T-helper 17 cell (primary cell): Measurements from ENCODE around the gene ALKBH3. TPM values are rescaled to one million over a fixed set of nuclear protein-coding genes. Genes with fewer than 3 reads are reported as not detected.

Experiments
- ATAC-seq: fragments of 150-1000 bp; cut with Tn5 transposase; 2 replicates; pipeline ENCODE4 v1.10.0; 2021; ENCODE audit warnings: mild to moderate bottlenecking, moderate library complexity
- DNase-seq, 3 donors: peaks; one replicate each; pipeline versions ENCODE4 v3.0.0 to v3.0.0-alpha.2; 2020 to 2021
- H3K9me3 ChIP-seq: one replicate; pipeline ENCODE4 v1.7.0; 2013; ENCODE audit warnings: low read length, mild to moderate bottlenecking; ENCODE audit not compliant: control insufficient read depth, poor library complexity, severe bottlenecking
- H3K27ac Mint-ChIP-seq: one replicate; pipeline ENCODE4 v1.8.0; 2022; ENCODE audit warnings: mild to moderate bottlenecking, moderate library complexity, mixed read lengths
- H3K27me3 Mint-ChIP-seq: one replicate; pipeline ENCODE4 v1.8.0; 2022; ENCODE audit warnings: mixed read lengths
- H3K36me3 Mint-ChIP-seq: one replicate; pipeline ENCODE4 v1.8.0; 2022; ENCODE audit warnings: low read depth, mixed read lengths
- H3K4me1 Mint-ChIP-seq: one replicate; pipeline ENCODE4 v1.8.0; 2022; ENCODE audit warnings: mild to moderate bottlenecking, mixed read lengths
- H3K4me3 Mint-ChIP-seq: one replicate; pipeline ENCODE4 v1.8.0; 2022; ENCODE audit warnings: mild to moderate bottlenecking, moderate library complexity, mixed read lengths
- total RNA-seq, 4 donors: library from RNA in 2 of 4; stranded (reverse) in 2 of 4; gene quantifications; one replicate each; pipeline ENCODE4 v1.2.3 and lab custom pipeline; 2022 to 2026

ALKBH3 gene
- total RNA-seq, 2 donors from 2014 or later: 28.8 to 31.2 TPM

GRCh38 chr11:43903078-43903477, 22.4 kb downstream of the ALKBH3 start:
- DNase-seq (no peak), ATAC-seq (no peak)
- Mint-ChIP-seq H3K36me3 (peaks cover 14% of the 10 kb centered on the region), H3K27ac (no peak overlapping the region), H3K4me1 (peaks cover 11% of the 10 kb centered on the region), H3K4me3 (no peak overlapping the region), H3K27me3 (no peaks in the 10 kb centered on the region)
- H3K9me3 ChIP-seq: no peaks in the 10 kb centered on the region

DNA sequence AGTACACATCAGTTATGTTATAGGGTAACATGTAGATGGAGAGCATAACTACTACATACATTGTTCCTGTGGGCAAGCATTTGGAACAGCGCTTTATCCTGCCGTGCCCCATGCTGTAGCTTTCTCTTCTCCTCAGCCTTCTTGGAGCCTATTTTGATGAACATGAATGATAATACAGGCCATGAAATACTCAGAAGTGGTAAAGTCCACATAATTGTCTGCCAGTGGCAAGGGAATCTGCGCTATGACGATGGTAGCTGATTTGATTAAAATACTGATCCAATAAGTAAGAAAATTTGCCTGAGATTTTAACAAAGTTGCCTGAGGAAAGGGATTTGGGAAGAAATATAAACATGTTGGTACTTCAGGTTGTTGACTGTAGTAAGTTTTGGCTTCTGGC, 23.3 kb downstream of the ALKBH3 start:
- DNase-seq: no peak
- Mint-ChIP-seq H3K27me3 (no peaks in the 10 kb centered on the region), H3K4me3 (no peak overlapping the region), H3K4me1 (peaks cover 11% of the 10 kb centered on the region), H3K27ac (peak overlapping the region; percentile 14), H3K36me3 (peaks cover 11% of the 10 kb centered on the region)
- no peaks in the 10 kb centered on the region for H3K9me3 ChIP-seq
- no peak for ATAC-seq

- no peaks in the 10 kb centered on the region for H3K9me3 ChIP-seq
- Mint-ChIP-seq H3K27me3 (no peaks in the 10 kb centered on the region), H3K4me1 (peaks cover 14% of the 10 kb centered on the region), H3K36me3 (peaks cover 14% of the 10 kb centered on the region), H3K27ac (no peak overlapping the region), H3K4me3 (no peak overlapping the region)
- ATAC-seq: no peak
- no peak for DNase-seq
Measured at GRCh38 chr11:43904742-43905535, 24.3 kb downstream of the ALKBH3 start.

DNA sequence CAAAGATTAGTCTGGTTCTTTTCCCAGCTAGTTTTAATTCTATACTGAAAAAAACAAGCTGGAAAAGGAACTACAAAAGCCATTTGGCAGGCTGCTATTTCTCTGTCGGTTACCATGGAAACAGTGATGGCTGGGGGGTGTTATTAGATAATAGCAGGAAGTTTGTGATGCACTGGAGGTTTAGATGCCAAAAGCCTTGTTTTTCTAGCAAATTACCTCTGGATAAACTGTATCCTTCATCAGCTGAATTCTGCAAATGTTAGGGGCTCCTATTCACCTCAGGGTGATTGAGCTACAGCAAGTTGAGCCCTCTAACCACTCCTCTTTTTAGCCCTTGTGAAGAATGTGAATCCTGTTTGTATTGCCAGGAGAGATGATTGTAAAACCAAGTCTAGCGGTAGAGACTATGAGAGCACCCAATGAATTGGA, 25.2 kb downstream of the ALKBH3 start:
- no peaks in the 10 kb centered on the region for H3K9me3 ChIP-seq
- Mint-ChIP-seq H3K27ac (no peak overlapping the region), H3K27me3 (no peaks in the 10 kb centered on the region), H3K4me3 (no peak overlapping the region), H3K36me3 (peaks cover 22% of the 10 kb centered on the region), H3K4me1 (peaks cover 20% of the 10 kb centered on the region)
- DNase-seq (no peak), ATAC-seq (no peak)

DNA sequence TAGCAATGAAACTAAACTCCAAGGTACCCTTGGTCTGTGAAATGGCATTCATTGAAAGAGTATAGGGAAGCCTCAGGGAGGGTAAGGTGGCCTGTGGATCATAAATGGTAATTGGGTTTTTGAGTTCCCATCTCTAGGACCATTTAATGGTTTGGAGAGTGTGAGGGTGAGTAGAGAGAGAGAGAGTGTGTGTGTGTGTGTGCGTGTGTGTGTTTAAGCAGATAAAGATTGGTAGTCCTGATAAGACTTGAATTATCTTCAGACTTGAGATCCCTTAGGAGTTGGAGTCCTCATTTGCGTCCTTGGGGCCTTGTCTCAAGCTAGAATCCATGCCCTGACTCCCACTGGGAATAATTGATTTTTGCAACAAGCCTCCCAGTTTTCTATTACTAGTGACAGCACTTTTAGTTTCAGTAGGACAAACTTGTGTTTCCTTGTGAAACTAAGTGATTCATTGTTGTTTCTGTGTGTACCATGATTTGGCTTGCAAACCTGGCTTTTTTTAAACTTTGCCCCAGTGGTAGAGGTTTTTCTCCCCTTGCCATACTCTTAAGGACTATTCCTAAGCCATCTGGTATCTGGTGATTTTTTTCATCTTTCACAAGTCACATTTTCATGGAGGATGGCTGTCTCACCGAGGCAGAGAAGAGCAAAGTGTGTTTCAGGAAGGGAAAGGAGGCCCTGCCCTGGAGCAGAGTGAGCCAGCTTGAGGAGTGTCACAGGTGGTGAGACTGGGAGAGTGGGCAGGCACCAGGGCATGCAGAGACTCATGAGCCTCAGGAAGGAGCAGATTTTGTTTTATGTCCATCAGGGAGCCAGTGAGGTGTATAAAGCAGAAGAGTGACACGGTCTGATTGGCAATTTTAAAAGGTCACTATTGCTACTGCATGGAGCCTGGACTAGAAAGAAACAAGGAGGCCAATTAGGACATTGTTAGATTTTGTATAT, 26.7 kb downstream of the ALKBH3 start:
- H3K9me3 ChIP-seq: no peaks in the 10 kb centered on the region
- H3K4me3 Mint-ChIP-seq: no peak overlapping the region
- peaks cover 20% of the 10 kb centered on the region for H3K4me1 Mint-ChIP-seq
- H3K36me3 Mint-ChIP-seq: peaks cover 26% of the 10 kb centered on the region
- no peaks in the 10 kb centered on the region for H3K27me3 Mint-ChIP-seq
- H3K27ac Mint-ChIP-seq: peak overlapping the region; percentile 19
- DNase-seq (no peak), ATAC-seq (no peak)

DNA sequence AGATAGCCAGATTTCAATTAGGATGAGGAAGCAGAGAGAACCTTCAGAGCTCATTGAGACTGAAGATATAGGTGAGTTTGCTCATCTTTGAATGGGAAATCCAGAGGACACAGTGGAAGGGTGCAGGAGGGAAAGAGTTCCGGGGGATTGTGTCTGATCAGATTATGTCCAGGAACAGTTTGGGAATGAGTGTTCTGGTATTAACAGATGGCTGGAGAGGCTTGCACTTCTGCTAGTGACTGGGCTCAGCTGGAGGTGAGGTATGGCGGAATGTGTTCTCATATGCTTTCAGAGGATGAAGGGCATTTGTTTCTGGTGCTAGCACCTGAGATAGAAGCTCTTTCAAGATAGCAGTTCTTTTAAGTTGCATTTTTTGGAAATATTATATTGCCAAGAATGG, 27.6 kb downstream of the ALKBH3 start:
- no peak overlapping the region for H3K27ac Mint-ChIP-seq
- peaks cover 20% of the 10 kb centered on the region for H3K4me1 Mint-ChIP-seq
- no peak for ATAC-seq
- H3K4me3 Mint-ChIP-seq: no peak overlapping the region
- DNase-seq: no peak
- no peaks in the 10 kb centered on the region for H3K9me3 ChIP-seq
- peaks cover 28% of the 10 kb centered on the region for H3K36me3 Mint-ChIP-seq
- H3K27me3 Mint-ChIP-seq: no peaks in the 10 kb centered on the region

GRCh38 chr11:43908683-43909082, 28.1 kb downstream of the ALKBH3 start:
- no peaks in the 10 kb centered on the region for H3K9me3 ChIP-seq
- DNase-seq (no peak), ATAC-seq (no peak)
- Mint-ChIP-seq H3K4me1 (peaks cover 20% of the 10 kb centered on the region), H3K27ac (no peak overlapping the region), H3K27me3 (no peaks in the 10 kb centered on the region), H3K4me3 (no peak overlapping the region), H3K36me3 (peaks cover 28% of the 10 kb centered on the region)

GRCh38 chr11:43913829-43914380, 33.3 kb downstream of the ALKBH3 start:
- Mint-ChIP-seq H3K4me3 (no peak overlapping the region), H3K27me3 (no peaks in the 10 kb centered on the region), H3K27ac (peak overlapping the region; percentile 3), H3K4me1 (peaks cover 9% of the 10 kb centered on the region), H3K36me3 (peaks cover 22% of the 10 kb centered on the region)
- DNase-seq: no peak
- no peak for ATAC-seq
- no peaks in the 10 kb centered on the region for H3K9me3 ChIP-seq

DNA sequence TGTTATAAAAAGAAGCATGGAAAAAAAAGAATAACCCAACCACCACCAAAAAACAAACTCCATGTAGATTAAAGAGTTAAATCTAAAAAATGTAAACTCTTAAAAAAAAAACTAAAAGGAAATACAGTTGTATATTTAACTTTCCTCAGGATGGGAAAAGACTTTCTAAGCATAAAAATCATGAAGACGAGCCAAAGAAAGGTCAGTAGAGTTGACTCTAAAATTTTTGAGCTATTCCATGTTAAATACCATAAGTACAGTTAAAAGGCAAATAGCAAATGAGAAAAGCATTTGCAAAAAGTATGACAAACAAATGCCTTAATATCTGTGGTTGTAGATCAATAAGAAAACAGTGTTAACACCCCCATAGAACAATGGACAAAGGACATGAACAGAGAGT, 33.8 kb downstream of the ALKBH3 start:
- DNase-seq (no peak), ATAC-seq (no peak)
- H3K36me3 Mint-ChIP-seq: peaks cover 24% of the 10 kb centered on the region
- H3K27ac Mint-ChIP-seq: peak overlapping the region; percentile 3
- no peaks in the 10 kb centered on the region for H3K27me3 Mint-ChIP-seq
- H3K4me1 Mint-ChIP-seq: peaks cover 9% of the 10 kb centered on the region
- H3K4me3 Mint-ChIP-seq: no peak overlapping the region
- no peaks in the 10 kb centered on the region for H3K9me3 ChIP-seq

DNA sequence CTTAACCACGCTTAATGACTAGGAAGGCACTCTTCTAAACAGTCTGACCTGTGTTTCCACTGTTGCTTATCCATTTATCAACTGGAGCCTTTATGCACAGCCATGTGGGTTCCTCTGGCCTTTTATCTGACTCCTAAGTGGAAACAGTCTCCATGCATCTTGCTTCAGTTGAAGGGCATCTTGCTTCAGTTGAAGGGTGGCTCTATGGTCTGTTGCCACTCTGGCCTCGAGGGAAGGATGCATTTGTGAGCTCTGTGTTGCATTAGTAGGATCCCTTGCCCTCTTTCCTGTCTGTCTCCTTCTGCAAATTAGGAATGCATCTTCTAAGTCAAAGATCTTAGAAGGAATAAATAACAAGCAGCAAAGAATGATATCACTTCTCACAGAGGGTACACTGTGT, 36.0 kb downstream of the ALKBH3 start:
- Mint-ChIP-seq H3K36me3 (peaks cover 10% of the 10 kb centered on the region), H3K4me1 (peaks cover 3% of the 10 kb centered on the region), H3K27ac (peak overlapping the region; percentile 83), H3K4me3 (no peak overlapping the region), H3K27me3 (no peaks in the 10 kb centered on the region)
- DNase-seq (no peak), ATAC-seq (no peak)
- no peaks in the 10 kb centered on the region for H3K9me3 ChIP-seq

DNA sequence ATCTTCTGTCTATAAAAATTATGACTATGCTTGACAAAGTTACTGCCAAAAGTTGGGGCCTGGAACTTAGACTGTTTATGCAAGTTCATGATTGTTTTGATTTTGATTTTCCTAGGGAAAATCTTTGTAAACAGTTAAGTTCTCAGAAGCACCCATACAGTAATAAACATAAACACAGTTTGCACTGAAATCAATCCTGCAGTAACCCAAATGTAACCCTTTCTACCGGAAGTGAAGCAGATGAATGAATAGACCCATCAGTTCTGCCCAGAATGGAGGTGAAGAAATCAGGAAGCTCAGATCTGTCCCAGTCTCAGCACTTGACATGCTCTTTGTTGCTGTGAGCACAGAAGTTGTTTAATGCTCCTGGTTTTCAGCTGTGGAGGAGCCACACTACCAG, 37.2 kb downstream of the ALKBH3 start:
- Mint-ChIP-seq H3K4me1 (peaks cover 3% of the 10 kb centered on the region), H3K4me3 (no peak overlapping the region), H3K36me3 (peaks cover 7% of the 10 kb centered on the region), H3K27ac (peak overlapping the region; percentile 83), H3K27me3 (no peaks in the 10 kb centered on the region)
- ATAC-seq: no peak
- H3K9me3 ChIP-seq: no peaks in the 10 kb centered on the region
- no peak for DNase-seq

DNA sequence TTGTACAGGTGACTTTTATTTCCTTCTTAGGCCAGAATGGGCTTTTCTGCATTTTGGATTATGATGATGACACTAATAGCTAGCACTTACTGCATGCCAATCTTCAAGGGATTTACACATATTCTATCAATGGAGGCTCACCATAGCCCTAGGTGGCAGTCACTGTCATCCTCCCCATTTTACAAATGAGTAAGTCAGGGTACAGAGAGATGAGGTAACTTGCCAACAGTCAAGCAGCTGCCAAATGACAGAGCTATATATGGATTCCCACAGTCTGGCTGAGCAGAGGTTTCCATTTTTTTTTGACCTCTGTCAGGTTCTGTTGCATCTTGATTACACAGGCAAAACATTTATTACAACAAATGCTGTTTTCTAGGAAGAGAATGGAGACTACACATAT, 38.0 kb downstream of the ALKBH3 start:
- Mint-ChIP-seq H3K27me3 (no peaks in the 10 kb centered on the region), H3K36me3 (peaks cover 7% of the 10 kb centered on the region), H3K27ac (no peak overlapping the region), H3K4me1 (peaks cover 3% of the 10 kb centered on the region), H3K4me3 (no peak overlapping the region)
- DNase-seq: no peak
- H3K9me3 ChIP-seq: no peaks in the 10 kb centered on the region
- no peak for ATAC-seq

- no peaks in the 10 kb centered on the region for H3K9me3 ChIP-seq
- H3K4me1 Mint-ChIP-seq: peaks cover 3% of the 10 kb centered on the region
- H3K36me3 Mint-ChIP-seq: peaks cover 5% of the 10 kb centered on the region
- ATAC-seq: no peak
- H3K4me3 Mint-ChIP-seq: no peak overlapping the region
- no peak overlapping the region for H3K27ac Mint-ChIP-seq
- H3K27me3 Mint-ChIP-seq: no peaks in the 10 kb centered on the region
- DNase-seq: no peak
Measured at GRCh38 chr11:43919852-43920597, 39.4 kb downstream of the ALKBH3 start.
